Dermis blood vessel endothelial cell (primary cell): ENCODE data around the gene ACTL8. TPM values are rescaled to one million over a fixed set of nuclear protein-coding genes. Genes with fewer than 3 reads are reported as not detected.

Source experiments
- DNase-seq: peaks from one replicate; pipeline ENCODE4 v3.0.0; 2010
- total RNA-seq: library from RNA; depleted of rRNA; stranded (reverse); fragments of >200 nt; gene quantifications from 2 replicates; pipeline ENCODE4 v1.2.3, GENCODE V29; 2014

Gene ACTL8
- not detected in 2 replicates for total RNA-seq

- DNase-seq = no peak
Observed at GRCh38 chr1:17755120-17755519, at the start of gene ACTL8. Gene ACTL8 (plus strand): TSS chr1:17755333. CDS start chr1:17823009, 67,676 bp downstream.

GRCh38 chr1:17706445-17706844 is 48.7 kb upstream of the ACTL8 start:
- no peak for DNase-seq

- no peak for DNase-seq
Observed at GRCh38 chr1:17709981-17710380, 45.2 kb upstream of the ACTL8 start.

GRCh38 chr1:17710889-17711576 is 44.1 kb upstream of the ACTL8 start:
- DNase-seq = no peak

- no peak for DNase-seq
Observed at GRCh38 chr1:17711577-17711910, 43.6 kb upstream of the ACTL8 start.

GRCh38 chr1:17711941-17712340 is 43.2 kb upstream of the ACTL8 start:
- no peak for DNase-seq

- no peak for DNase-seq
Observed at GRCh38 chr1:17713993-17714392, 41.1 kb upstream of the ACTL8 start.

- no peak for DNase-seq
Observed at GRCh38 chr1:17717594-17718535, 37.3 kb upstream of the ACTL8 start.

GRCh38 chr1:17719874-17720273 is 35.3 kb upstream of the ACTL8 start:
- no peak for DNase-seq

- no peak for DNase-seq
Observed at GRCh38 chr1:17721444-17721843, 33.7 kb upstream of the ACTL8 start.

- DNase-seq = no peak
Observed at GRCh38 chr1:17723684-17724083, 31.4 kb upstream of the ACTL8 start.

- no peak for DNase-seq
Observed at GRCh38 chr1:17724150-17724549, 31.0 kb upstream of the ACTL8 start.

- no peak for DNase-seq
Observed at GRCh38 chr1:17725084-17725719, 29.9 kb upstream of the ACTL8 start.

GRCh38 chr1:17725811-17726582 is 29.1 kb upstream of the ACTL8 start:
- DNase-seq = no peak

GRCh38 chr1:17728123-17728712 is 26.9 kb upstream of the ACTL8 start:
- no peak for DNase-seq

- DNase-seq = no peak
Observed at GRCh38 chr1:17729248-17729647, 25.9 kb upstream of the ACTL8 start.

GRCh38 chr1:17729909-17730308 is 25.2 kb upstream of the ACTL8 start:
- no peak for DNase-seq

- no peak for DNase-seq
Observed at GRCh38 chr1:17731460-17731859, 23.7 kb upstream of the ACTL8 start.

GRCh38 chr1:17732475-17732874 is 22.7 kb upstream of the ACTL8 start:
- DNase-seq = no peak

GRCh38 chr1:17733661-17734060 is 21.5 kb upstream of the ACTL8 start:
- DNase-seq = no peak

- DNase-seq = no peak
Observed at GRCh38 chr1:17734609-17735008, 20.5 kb upstream of the ACTL8 start.

- no peak for DNase-seq
Observed at GRCh38 chr1:17735348-17735747, 19.8 kb upstream of the ACTL8 start.
